ENCODE measurements around the gene FAM177A1.
A peak's percentile ranks its signal among the peaks of the same experiment; 100 is the strongest.
"Not testable (repeated sequence)": the region's sequence is repeated elsewhere in the genome, so short reads cannot be mapped to it uniquely, and the experiment has no call there.

Gene FAM177A1, protein sequence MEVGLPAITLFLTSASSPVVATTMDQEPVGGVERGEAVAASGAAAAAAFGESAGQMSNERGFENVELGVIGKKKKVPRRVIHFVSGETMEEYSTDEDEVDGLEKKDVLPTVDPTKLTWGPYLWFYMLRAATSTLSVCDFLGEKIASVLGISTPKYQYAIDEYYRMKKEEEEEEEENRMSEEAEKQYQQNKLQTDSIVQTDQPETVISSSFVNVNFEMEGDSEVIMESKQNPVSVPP

DNA sequence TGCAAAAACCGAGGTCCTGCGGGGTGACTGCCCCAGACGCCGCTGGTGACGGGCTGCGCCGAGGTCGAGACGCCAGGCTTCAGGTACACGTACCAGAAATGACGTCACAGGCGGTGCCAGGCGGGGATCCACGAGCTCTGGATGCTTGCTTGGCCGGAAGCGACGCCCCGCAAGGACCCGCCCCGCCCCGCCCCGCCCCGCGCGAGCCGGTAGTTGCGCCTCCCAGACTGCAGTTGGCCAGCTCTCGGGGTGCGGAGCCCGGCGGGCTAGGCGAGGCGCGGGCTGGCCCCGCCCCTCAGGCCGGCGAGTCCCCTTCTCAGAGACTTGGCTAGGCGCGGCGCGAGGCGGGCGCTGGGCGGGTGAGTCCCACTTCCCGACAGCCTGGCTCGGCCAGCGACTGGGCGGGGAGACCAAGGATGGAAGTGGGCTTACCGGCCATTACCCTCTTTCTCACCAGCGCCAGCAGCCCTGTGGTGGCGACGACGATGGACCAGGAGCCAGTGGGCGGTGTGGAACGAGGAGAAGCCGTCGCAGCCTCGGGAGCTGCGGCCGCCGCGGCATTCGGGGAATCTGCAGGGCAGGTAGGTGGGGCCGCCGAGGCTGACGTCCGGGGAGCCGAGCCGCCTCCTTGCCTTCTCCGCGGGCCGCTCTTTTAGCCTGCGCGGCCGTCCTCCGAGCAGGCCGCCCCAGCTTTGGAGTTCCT lies at the start of gene FAM177A1:
FAM177A1 (plus strand) TSS at position 225 of the 703 bp plus-strand sequence; CDS start at position 417, 192 bp downstream.
- peak; percentile 96 for DNase-seq

DNA sequence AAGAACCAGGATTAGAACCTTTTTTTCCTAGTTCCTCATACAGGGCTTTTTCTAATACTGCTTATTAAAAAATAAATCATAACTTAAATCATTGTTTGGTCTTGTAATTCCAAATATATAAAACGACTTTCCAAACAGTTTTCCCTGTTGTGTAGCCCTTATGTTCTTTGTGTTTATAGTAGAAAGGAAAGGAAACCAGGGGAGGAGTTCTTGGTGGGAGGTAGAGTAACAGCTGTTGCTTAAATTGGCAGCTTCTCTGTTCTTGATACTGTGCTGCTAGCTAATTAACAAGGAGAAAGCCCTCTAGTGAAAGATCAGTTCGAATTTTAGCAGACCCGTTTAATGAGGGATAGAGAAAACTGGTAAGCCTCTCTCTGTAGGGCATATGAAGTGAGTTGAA lies 48.3 kb upstream of the FAM177A1 start:
- no peak for DNase-seq

DNA sequence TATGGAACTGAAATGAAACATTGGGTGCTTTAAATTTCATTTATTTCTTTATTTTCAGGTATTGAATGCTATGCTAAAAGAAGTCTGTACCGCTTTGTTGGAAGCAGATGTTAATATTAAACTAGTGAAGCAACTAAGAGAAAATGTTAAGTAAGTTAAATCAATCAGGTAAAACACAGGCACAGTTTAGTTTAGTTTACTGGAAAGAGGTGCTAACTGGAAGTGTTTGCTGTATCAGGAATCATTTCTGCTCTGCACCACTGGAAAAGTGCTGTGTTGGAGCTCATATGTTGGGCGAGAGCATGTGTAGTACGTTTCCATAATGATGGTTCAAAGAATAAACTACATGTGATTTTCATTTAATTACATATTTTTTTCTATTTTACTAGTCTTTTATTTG lies 46.6 kb upstream of the FAM177A1 start:
- DNase-seq, result no peak

DNA sequence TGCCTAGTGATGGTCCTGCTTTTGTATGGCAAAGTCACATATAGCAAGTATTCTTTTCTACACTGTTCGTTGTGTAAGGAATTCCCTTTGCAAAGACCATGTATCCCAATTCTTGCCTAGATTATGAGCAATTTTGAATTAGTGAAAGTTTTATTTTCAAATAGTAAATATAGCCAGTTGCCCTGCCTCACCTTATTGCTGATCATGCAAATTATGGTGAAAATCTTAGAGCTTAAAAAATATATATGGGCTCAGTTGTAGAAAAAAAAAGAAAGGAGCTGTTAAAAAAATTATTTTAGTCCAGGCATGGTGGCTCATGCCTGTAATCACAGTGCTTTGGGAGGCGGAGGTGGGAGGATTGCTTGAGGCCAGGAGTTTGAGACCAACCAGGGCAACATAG lies 44.5 kb upstream of the FAM177A1 start:
- no peak for DNase-seq

DNA sequence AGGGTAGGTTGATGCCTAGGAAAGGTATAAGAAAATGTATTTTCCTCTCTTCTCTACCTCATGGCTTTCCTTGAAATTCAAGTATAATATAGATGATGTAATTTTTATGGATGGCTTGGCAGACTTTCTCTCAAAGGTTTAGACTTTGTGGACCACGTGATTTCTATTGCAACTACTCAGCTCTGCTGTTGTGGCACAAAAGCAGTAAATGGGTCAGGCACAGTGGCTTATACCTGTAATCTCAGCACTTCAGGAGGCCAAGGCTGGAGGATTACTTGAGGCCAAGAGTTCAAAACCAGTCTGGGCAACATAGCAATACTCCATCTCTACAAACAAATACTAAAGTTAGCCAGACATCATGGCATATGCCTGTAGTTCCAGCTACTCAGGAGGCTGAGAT lies 41.2 kb upstream of the FAM177A1 start:
- no peak for DNase-seq

DNA sequence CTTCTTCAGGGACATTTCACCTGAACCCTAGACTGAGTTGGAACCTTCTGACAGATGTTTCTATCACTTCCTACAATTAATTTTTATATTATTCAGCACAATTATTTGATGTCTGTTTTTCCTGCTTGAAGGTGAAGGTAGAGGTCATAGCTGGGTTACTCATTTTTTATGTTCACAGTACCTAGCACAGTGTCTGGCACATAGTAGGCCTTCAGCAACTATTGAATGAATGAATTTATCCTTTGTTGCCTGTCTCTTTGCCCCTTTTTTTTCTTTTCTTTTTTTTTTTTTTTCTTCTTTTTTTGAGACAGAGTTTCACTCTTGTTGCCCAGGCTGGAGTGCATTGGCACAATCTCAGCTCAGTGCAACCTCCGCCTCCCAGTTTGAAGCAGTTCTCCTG lies 29.5 kb upstream of the FAM177A1 start:
- DNase-seq, result no peak

DNA sequence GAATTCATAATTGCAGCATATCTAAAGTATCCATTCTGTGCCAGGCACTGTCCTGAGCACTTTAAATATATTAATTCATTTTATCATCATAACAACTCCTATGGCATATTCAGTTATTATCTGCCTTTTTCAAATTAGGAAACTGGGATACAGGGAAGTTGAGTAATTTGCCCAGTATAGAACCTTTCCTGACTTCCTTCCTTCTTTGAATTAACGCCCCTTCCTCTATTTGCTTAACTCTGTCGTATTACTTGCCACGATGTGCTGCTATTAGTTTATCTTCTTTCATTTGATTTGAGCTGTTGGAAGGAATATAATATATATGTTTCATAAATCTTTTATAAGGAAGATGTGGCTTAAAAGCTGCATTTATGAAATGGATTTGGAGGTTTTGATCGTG lies 25.4 kb upstream of the FAM177A1 start:
- DNase-seq, result no peak

DNA sequence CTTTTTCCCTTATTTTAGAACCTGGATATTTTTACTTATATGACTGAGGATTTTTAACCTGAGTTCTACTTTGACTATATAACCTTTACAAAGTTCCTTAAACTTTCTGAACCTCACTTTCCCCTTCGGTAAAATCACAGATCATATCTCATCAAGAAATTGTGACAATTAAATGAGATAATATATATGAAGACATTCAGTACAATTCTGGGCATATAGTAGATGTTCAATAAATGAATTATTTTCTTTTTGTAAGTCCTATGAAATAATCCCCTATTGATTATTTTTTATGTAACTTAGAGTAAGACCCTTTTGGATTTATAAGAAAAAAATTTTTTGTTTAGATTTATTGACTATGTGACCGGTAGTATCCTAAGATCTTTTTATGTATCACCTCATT lies 17.6 kb upstream of the FAM177A1 start:
- no peak for DNase-seq

DNA sequence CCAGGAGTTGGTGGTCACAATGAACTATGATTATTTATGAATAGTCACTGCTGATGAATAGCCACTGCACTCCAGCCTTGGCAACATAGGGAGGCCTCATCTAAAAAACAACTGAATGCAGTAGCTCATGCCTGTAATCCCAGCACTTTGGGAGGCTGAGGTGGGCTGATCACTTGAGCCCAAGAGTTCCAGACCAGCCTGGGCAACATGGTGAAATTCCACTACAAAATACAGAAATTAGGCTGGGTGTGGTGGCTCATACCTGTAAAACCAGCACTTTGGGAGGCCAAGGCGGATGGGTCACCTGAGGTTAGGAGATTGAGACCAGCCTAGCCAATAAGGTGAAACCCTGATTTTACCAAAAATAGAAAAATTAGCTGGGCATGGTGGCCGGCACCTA lies 13.5 kb upstream of the FAM177A1 start:
- no peak for DNase-seq

DNA sequence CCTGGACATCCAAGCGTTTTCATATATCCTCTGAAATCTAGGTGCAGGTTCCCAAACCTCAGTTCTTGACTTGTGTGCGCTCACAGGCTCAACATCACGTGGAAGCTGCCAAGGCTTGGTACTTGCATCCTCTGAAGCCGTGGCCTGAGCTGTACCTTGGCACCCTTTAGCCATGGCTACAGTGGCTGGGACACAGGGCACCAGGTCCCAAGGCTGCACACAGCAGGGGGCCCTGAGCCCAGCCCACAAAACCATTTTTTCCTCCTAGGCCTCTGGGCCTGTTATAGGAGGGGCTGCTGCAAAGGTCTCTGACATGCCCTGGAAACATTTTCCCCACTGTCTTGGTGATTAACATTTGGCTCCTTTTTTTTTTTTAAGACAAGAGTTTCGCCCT lies 11.6 kb upstream of the FAM177A1 start:
- no peak for DNase-seq

DNA sequence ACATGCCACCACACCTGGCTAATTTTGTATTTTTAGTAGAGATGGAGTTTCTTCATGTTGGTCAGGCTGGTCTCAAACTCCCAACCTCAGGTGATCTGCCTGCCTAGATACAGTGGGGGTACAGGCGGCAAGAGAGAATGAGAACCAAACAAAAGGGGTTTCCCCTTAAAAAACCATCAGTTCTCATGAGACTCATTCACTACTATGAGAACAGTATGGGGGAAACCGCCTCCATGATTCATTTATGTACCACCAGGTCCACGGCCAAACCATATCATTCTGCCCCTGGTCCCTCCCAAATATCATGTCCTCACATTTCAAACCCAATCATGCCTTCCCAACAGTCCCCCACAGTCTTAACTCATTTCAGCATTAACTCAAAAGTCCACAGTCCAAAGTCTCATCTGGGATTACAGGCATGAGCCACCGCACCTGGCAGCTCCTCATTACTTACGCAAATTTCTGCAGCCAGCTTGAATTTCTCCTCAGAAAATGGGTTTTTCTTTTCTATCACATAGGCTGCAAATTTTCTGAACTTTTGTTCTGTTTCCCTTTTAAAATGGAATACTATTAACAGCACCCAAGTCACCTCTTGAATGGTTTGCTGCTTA lies 11.0 kb upstream of the FAM177A1 start:
- DNase-seq, result not testable (repeated sequence)

DNA sequence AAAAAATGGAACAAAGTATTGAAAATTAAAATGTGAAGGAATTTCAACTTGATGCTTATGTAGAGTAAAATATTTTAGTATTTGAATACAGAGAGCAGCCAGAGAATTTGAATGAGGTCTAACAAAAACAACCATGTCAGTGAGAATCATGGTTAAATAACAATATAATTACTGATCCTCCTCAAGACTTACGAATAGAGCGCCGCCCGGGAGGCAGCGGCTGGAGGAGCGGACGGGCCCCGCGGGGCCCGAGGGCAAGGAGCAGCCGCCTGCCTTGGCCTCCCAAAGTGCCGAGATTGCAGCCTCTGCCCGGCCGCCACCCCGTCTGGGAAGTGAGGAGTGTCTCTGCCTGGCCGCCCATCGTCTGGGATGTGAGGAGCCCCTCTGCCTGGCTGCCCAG lies 7.8 kb upstream of the FAM177A1 start:
- DNase-seq, result not testable (repeated sequence)

DNA sequence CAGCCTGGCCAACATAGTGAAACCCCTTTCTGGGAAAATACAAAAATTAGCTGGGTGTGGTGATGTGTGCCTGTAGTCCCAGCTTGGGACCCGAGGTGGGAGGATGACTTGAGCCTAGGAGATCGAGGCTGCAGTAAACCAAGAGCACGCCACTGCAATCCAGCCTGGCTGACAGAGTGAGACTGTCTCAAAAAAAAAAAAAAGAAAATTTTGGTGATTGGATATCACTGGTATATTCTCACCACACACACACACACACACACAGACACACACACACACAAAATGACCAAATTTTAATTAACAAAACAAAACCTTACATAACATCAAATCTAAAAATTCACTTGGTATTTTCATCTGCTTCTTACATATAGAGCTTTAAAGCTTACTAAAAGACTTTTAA lies 3.4 kb upstream of the FAM177A1 start:
- DNase-seq, result no peak

DNA sequence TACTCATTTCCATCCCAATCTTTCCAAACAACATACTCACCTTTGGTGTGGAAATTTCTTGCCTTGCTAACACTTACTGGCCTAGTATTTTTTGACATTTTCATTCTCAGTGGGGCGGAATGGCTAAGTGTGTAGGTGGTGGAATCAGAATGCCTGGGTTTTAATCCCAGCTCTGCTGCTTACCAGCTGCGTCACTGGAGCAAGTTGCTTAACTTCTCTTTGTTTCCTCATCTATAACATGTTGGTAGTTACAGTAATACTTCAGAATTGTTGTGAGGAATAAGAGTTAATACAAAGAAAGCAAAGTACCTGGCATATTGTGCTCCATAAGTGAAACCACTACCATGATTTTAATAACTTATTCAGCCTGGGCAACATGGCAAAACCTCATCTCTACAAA lies 3.0 kb upstream of the FAM177A1 start:
- DNase-seq, result no peak

DNA sequence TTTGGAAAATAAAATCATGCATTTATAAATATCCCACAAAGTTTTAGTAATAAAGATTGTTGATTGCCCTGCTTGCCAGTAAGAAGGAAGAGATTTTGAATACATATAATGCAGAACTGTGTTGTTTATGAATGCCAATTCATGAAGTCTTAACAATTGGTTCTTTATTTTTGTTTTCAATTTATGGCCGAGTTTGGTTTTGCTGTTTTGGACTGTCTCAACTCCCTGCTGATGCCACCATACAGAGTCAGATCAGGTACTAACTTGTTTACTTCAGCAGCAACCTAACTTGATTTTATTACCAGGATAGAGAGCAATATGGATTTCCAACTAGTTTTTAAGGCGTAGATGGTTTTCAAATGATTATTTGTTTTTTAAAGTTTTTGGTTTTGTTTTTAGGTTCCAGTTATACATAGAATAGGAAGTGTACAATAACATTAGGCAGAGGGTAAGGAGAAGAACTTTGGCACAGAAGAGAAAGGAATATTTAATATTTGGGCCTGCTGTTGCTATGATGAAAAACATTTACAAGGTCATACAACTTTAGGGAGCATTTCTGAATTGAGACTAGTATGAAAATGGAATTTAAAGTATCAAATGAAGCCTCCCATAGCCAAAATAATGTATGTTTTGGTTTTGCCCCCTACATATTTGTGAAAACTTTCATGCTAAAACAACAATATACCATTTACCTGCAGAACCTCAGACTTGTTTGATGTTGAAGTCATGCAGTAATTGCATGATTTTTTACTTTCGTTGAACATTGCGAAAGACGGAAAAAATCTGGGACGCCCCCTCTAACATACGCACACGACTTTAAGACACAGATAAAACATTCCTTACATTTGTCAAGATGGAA lies 904 bp upstream of the FAM177A1 start:
- no peak for DNase-seq

DNA sequence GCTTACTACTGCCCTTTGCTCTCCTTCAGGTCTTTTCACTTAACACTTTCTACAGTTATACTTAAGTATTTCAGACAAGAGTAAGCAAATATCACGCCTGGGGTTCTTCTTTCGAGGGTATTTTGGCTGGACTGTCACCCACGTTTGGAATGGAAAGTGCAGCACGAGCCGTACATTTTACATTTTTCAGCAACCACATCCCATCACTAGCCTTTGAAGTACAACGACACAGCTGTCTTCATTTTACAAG lies 349 bp upstream of the FAM177A1 start:
- no peak for DNase-seq

DNA sequence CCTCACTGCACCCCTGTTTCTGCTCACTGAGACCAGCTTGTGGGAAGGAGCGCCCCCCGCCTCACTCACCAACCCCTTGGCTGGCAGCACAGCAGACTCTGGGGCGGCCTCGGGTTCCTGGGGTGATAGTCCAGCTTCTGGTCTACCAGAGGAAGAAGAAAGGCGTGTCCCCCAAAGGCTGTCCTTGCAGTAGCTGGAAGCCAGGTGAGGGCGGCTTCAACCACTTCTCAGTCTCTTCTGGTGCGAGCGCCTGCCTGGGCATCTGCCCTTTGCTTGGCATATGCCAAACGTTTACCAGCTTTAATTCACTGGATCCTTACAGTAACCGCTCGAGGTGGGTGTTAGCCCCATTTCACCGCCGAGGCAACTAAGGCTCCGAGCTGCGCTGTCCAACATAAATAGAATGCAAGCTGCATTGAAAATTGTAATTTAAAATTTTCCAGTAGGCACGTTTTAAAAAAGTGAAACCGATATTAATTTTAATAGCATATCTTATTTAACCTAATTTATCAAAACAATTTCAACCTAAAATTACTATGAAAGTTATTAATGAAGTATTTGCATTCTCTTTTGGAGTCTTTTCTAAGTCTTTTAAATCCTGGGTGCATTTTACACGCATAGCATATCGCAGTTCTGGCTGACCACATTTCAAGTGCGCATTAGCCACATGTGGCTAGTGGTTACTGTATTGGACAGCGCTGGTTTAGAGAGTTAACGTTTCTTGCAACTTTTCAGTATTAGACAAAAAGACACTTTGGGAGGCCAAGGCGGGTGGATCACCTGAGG lies 872 bp downstream of the FAM177A1 start:
- DNase-seq, result peak; percentile 46

DNA sequence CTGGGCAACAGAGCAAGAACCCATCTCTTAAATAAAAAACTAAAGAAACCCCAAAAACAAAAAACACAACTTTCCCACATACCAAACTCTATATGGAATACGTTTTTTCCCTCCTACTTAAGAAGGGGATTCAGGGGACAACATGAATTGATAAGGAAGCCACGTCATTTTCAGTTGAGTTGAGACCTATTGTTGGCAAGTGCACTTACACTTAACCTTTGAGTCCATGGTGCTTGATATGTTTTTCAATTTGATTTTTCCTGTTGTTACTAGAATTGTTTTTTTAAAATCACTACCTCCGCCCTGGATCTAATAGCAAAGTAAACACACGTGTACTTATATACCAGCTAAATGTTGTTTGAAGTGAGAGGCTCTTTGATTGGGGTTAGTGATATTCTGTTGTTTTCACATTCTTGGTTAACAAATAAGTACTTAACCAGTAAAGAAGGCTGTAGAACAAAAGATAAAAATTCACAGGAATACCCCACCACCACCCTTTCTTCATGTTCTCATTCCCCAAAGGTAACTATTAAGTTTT lies 2.0 kb downstream of the FAM177A1 start:
- DNase-seq, result no peak

DNA sequence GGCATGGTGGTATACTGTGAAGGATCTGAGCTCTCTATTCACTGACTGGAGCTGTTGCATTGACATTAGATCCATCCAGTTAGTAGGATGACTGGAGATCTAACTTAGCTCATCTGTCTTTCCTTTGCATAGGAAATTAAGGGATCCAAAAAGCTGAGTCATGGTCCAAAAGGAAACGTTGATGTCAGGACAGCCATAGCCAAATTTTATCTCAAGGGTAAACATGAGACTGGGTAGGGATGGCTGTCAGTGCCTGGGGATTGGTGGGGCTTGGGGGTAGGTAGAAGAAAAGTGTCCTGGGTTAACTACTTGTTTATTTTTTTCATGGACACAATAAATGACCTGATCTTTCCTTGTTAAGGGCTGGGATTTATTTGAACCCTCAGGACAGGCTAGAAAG lies 4.6 kb downstream of the FAM177A1 start:
- DNase-seq, result no peak

DNA sequence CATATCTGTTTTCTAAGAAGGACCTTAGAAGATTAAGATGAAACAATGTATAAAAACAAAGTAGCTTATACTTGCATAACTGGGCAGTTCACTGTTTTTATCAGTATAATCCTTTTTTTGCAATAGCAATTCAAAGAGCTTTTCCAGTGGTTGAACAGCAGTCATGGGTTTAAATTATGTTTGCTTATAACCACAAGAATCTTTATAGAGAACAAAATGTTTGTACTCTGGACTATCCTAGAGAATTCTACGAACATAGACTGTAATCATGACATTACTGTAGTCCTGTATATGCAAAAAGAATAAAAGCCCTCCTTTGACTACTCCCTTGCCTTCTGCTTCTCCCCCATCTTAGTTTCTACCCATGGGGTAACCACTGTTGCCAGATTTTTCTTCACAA lies 5.7 kb downstream of the FAM177A1 start:
- DNase-seq, result no peak

DNA sequence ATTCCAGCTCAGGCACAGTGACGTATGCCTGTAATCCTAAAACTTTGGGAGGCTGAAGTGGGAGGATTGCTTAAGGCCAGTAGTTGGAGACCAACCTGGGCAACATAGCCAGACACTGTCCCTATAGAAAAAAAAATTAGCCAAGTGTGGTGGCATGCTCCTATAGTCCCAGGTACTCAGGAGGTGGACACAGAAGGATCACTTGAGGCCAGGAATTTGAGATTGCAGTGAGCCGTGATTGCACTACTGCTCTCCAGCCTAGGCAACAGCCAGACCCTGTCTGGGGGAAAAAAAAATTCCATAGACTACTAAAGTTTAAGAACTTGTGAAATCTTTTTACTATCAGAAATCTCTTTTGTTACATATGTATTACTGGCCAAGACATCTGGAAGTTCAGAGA lies 6.6 kb downstream of the FAM177A1 start:
- no peak for DNase-seq

DNA sequence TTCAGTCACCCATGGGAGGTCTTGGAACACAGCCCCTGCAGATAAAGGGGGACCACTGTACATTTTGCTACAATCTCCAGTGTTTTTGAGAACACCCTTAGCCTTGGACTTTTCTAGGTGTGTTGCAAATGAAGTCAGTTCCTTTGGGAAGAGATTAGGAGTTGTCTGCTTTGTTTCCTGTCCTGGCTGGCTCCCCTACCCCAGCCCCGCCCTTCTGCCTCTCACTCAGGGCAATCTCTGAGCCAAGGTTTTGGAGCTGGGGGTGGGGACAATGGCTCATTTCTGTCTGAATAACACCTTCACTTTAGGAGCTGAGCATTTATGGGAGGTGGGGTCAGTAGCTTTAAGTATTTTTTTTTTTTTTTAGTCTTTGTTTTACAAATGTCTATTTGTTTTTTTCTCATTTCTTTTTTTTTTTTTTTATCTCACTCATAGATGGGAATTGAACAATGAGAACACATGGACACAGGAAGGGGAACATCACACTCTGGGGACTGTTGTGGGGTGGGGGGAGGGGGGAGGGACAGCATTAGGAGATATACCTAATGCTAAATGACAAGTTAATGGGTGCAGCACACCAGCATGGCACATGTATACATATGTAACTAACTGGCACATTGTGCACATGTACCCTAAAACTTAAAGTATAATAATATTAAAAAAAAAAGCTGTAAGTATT lies 15.2 kb downstream of the FAM177A1 start:
- DNase-seq, result not testable (repeated sequence)
